Gastroesophageal sphincter (tissue), 4 donors: ENCODE measurements around the gene EXD2. TPM values are rescaled to one million over a fixed set of nuclear protein-coding genes. Genes with fewer than 3 reads are reported as not detected.

Experiments
- ATAC-seq: fragments of 150-250 bp; one replicate; pipeline ENCODE4 v1.9.1; 2016; ENCODE audit warnings: mild to moderate bottlenecking, moderate library complexity
- H3K27ac ChIP-seq, 4 donors: fragments of 200-600 bp; sonication (generic) in 3 of 4; 1 replicate in 3 of 4; 2 replicates in 1 of 4; pipeline ENCODE4 v1.5.1; 2016 to 2019
- H3K27me3 ChIP-seq: fragments of 200-600 bp; sonication (generic); one replicate; pipeline ENCODE4 v1.5.1; 2019
- H3K36me3 ChIP-seq, 2 donors: fragments of 200-600 bp; sonication (generic); one replicate each; pipeline ENCODE4 v1.5.1; 2019; ENCODE audit warnings: control low read depth in 1 of 2
- H3K4me1 ChIP-seq, 3 donors: fragments of 200-600 bp; sonication (generic); 1 replicate in 2 of 3; 2 replicates in 1 of 3; pipeline ENCODE4 v1.5.1; 2016 to 2019; ENCODE audit warnings: control low read depth in 2 of 3
- H3K4me3 ChIP-seq, 2 donors: fragments of 200-600 bp; sonication (generic); one replicate each; pipeline ENCODE4 v1.5.1; 2019; ENCODE audit warnings: mild to moderate bottlenecking in 1 of 2, moderate library complexity in 1 of 2
- H3K9me3 ChIP-seq, 3 donors: fragments of 200-600 bp; sonication (generic); one replicate each; pipeline ENCODE4 v1.5.1; 2017 to 2019; ENCODE audit warnings: control low read depth in 2 of 3
- EP300 ChIP-seq: sonication (generic); formaldehyde crosslinking; IDR thresholded peaks from one replicate; pipeline ENCODE4 v1.6.1; 2017; ENCODE audit warnings: antibody characterized with exemption, mild to moderate bottlenecking
- POLR2A ChIP-seq, 2 donors: fragments of 450-650 bp; IDR thresholded peaks; one replicate each; pipeline ENCODE4 v1.6.1; 2017; ENCODE audit warnings: antibody characterized with exemption in 2 of 2, mild to moderate bottlenecking in 2 of 2, moderate library complexity in 1 of 2
- POLR2AphosphoS5 ChIP-seq: sonication (generic); formaldehyde crosslinking; IDR thresholded peaks from one replicate; pipeline ENCODE4 v1.6.1; 2017; ENCODE audit warnings: antibody characterized with exemption
- WGBS, 2 donors: methylation state at CpG; one replicate each; pipeline ENCODE4 v1.1.5; 2018; ENCODE audit warnings: low coverage in 1 of 2; 5-methylcytosine and 5-hydroxymethylcytosine counted together
- total RNA-seq, 4 donors: library from RNA; depleted of rRNA; stranded (reverse); fragments of >200 nt; gene quantifications; one replicate each; pipeline ENCODE4 v1.1.0, GENCODE V29; 2016
- TF ChIP-seq, protein P1 (sequence below), 4 experiments: fragments of 200-600 bp in 2 of 4; fragments of 450-650 bp in 2 of 4; sonication (generic) in 1 of 4; IDR thresholded peaks; one replicate each; pipeline ENCODE4 v1.5.1; 2017 to 2019; ENCODE audit warnings: antibody characterized with exemption in 4 of 4, mild to moderate bottlenecking in 2 of 4, moderate library complexity in 2 of 4

EXD2 gene
- total RNA-seq, 4 donors from 2014 or later: 16.7 to 37.1 (median 25.8) TPM

GRCh38 chr14:69244946-69245345 lies 53.6 kb downstream of the EXD2 start:
- WGBS, 2 donors: 82% methylated on average over 3 of the region's 3 CpGs; no CpG with 5 or more reads in 1 of the 2 donors
- H3K4me1 ChIP-seq: peaks cover 0 to 37% (median 0%) of the 10 kb centered on the region in 3 donors
- peaks cover 0 to 18% of the 10 kb centered on the region in 2 donors for H3K36me3 ChIP-seq
- TF ChIP-seq POLR2A (IDR thresholded peaks at IDR 0.05) (no peak), EP300 (no peak), POLR2AphosphoS5 (no peak)
- TF ChIP-seq, protein P1, sequence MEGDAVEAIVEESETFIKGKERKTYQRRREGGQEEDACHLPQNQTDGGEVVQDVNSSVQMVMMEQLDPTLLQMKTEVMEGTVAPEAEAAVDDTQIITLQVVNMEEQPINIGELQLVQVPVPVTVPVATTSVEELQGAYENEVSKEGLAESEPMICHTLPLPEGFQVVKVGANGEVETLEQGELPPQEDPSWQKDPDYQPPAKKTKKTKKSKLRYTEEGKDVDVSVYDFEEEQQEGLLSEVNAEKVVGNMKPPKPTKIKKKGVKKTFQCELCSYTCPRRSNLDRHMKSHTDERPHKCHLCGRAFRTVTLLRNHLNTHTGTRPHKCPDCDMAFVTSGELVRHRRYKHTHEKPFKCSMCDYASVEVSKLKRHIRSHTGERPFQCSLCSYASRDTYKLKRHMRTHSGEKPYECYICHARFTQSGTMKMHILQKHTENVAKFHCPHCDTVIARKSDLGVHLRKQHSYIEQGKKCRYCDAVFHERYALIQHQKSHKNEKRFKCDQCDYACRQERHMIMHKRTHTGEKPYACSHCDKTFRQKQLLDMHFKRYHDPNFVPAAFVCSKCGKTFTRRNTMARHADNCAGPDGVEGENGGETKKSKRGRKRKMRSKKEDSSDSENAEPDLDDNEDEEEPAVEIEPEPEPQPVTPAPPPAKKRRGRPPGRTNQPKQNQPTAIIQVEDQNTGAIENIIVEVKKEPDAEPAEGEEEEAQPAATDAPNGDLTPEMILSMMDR (IDR thresholded peaks at IDR 0.05): no peak
- no peaks in the 10 kb centered on the region for H3K9me3 ChIP-seq
- ATAC-seq: no peak
- H3K27ac ChIP-seq: no peak overlapping the region
- no peaks in the 10 kb centered on the region for H3K27me3 ChIP-seq
- H3K4me3 ChIP-seq: no peak overlapping the region

DNA sequence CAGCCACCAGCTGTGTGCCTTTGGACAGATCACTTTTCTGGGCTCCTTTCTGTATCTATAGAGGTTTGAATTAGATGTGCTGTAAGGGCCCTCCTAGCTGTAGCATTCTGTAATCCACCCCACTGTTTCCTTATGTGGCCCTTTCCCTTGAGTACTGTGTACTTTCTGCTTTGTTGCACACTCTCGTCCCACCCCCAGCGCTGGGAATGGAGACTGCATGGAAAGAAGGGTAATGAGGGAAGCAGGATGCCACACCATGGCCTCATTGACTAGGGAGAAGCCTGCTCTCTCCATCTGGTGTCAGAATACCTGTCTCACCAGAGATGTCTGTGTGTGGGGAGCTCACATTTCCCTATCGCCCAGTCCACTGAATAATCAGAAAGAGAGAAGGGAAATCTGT lies 55.0 kb downstream of the EXD2 start:
- H3K27me3 ChIP-seq: no peaks in the 10 kb centered on the region
- WGBS, 2 donors: 80% methylated on average over 2 of the region's 3 CpGs; no CpG with 5 or more reads in 1 of the 2 donors
- TF ChIP-seq, protein P1 (IDR thresholded peaks at IDR 0.05): no peak
- TF ChIP-seq POLR2A (IDR thresholded peaks at IDR 0.05) (no peak), POLR2AphosphoS5 (no peak), EP300 (no peak)
- ATAC-seq: no peak
- H3K9me3 ChIP-seq: no peaks in the 10 kb centered on the region
- H3K4me1 ChIP-seq: peaks cover 0 to 44% (median 0%) of the 10 kb centered on the region in 3 donors
- H3K36me3 ChIP-seq: peaks cover 0 to 4% of the 10 kb centered on the region in 2 donors
- no peak overlapping the region for H3K27ac ChIP-seq
- no peak overlapping the region for H3K4me3 ChIP-seq

GRCh38 chr14:69247676-69248440 lies 56.6 kb downstream of the EXD2 start:
- WGBS, 2 donors: 24 to 44% methylated on average over 3 of the region's 3 CpGs
- no peak overlapping the region for H3K4me3 ChIP-seq
- ATAC-seq: peak; percentile 94
- peaks cover 0 to 37% (median 0%) of the 10 kb centered on the region in 3 donors for H3K4me1 ChIP-seq
- H3K27me3 ChIP-seq: no peaks in the 10 kb centered on the region
- TF ChIP-seq POLR2AphosphoS5 (peak; percentile 91), POLR2A (IDR thresholded peaks at IDR 0.05) (no peak), EP300 (no peak)
- TF ChIP-seq, protein P1 (IDR thresholded peaks at IDR 0.05): peak; percentile 14 to 40 (median 31)
- H3K36me3 ChIP-seq: no peaks in the 10 kb centered on the region
- H3K27ac ChIP-seq: peak overlapping the region; percentile 77 to 79 (median 78)
- no peaks in the 10 kb centered on the region for H3K9me3 ChIP-seq

GRCh38 chr14:69249603-69250002 lies 58.3 kb downstream of the EXD2 start:
- Histone ChIP-seq H3K27ac (no peak overlapping the region), H3K4me1 (peaks cover 0 to 27% (median 0%) of the 10 kb centered on the region in 3 donors), H3K9me3 (no peaks in the 10 kb centered on the region), H3K4me3 (no peak overlapping the region), H3K27me3 (no peaks in the 10 kb centered on the region), H3K36me3 (no peaks in the 10 kb centered on the region)
- TF ChIP-seq EP300 (no peak), POLR2AphosphoS5 (no peak), POLR2A (IDR thresholded peaks at IDR 0.05) (no peak)
- TF ChIP-seq, protein P1 (IDR thresholded peaks at IDR 0.05): no peak
- 79 to 82% methylated on average over 3 of the region's 5 CpGs for WGBS, 2 donors
- no peak for ATAC-seq

DNA sequence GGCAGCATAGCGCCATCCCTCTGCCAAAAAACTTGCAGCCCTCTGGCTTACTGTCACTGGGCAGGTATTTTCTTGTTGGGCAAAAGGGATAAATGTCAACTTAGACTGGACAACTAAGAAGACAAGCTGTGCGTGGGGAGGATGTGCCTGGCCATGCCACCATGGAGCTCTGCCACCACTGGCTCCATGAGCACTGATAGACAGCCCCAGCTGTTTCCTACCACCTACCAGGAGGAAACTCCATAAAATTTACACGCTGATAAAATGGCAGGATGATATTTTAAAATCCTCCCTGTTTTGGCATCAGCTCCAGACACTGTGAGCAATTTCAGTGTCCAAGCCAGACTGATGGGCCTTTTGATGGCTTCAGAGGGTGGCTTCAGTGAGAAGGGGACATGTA lies 61.6 kb downstream of the EXD2 start:
- no peaks in the 10 kb centered on the region for H3K36me3 ChIP-seq
- no peak overlapping the region for H3K27ac ChIP-seq
- TF ChIP-seq, protein P1 (IDR thresholded peaks at IDR 0.05): no peak
- TF ChIP-seq POLR2AphosphoS5: no peak
- TF ChIP-seq EP300: no peak
- no peak for TF ChIP-seq POLR2A (IDR thresholded peaks at IDR 0.05)
- 67% methylated on average over 1 of the region's 3 CpGs; no CpG with 5 or more reads in 1 of the 2 donors for WGBS, 2 donors
- peaks cover 0 to 17% (median 0%) of the 10 kb centered on the region in 3 donors for H3K4me1 ChIP-seq
- H3K4me3 ChIP-seq: no peak overlapping the region
- H3K9me3 ChIP-seq: no peaks in the 10 kb centered on the region
- peaks cover 6% of the 10 kb centered on the region for H3K27me3 ChIP-seq
- ATAC-seq: no peak
